ENCODE results near the gene ASCC3. TPM values are rescaled to one million over a fixed set of nuclear protein-coding genes. Genes with fewer than 3 reads are reported as not detected.
A peak's percentile ranks its signal among the peaks of the same experiment; 100 is the strongest.

Gene ASCC3
- total and polyA plus RNA-seq, 2 experiments from 2014 or later = 49.1 to 60.2 TPM

DNA sequence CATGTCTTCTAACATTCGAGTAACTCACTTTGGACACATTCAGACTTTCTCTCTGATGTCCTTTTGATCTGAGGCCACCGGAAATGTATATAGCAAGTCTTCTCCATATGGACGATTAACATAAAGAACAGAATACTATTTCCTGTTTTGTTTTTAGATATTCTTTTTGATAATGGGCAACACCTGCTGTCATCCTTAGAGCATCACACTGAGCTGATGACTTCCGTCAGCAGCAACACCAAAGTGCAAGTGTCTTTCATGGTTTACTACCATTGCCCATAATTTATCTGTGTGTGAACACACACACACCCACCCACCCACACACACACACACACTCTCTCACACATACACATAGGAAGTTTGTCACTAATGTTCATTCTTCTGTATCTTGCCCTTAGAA is 303.7 kb downstream of the ASCC3 start:
- no peak overlapping the region for H3K27ac ChIP-seq
- in situ Hi-C loops (cut with MboI) = no loop called here
- no peaks in the 10 kb centered on the region for H3K9me2 ChIP-seq (ENCODE audit: insufficient read depth)

DNA sequence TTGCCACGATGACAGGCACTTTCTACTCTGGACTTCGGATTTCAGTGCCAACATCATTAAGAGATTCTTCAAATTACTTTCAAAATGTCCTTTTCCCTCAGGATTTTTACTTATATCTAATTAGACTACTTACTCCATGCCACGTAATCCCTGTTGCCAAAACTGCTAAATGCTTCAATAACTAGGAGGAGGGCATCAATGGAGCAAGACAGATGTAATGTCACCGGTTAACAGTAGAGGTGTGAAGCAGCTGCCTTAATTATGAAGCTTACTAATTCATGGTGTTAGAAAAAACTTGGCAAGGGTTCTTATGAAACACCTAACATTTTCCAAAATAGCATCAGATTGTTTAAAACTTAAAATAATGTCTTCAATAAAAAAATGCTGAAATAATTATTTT is 305.2 kb downstream of the ASCC3 start:
- H3K27ac ChIP-seq = no peak overlapping the region
- H2AFZ ChIP-seq = no peak overlapping the region
- in situ Hi-C loops (cut with MboI) = no loop called here
- peaks cover 9% of the 10 kb centered on the region; the same call in 1 of the 2 replicates for H3K36me3 ChIP-seq (ENCODE audit: low read depth)
- no peak overlapping the region for H3K4me3 ChIP-seq
- no peak for DNase-seq
- no peaks in the 10 kb centered on the region for H3K4me1 ChIP-seq (ENCODE audit: insufficient read depth)
- H3K9ac ChIP-seq = no peak overlapping the region
- peaks cover 16% of the 10 kb centered on the region for H3F3A ChIP-seq (ENCODE audit: insufficient read depth)
- no peak overlapping the region for H3K4me2 ChIP-seq (ENCODE audit: unreplicated experiment)
- H3K9me3 ChIP-seq (ENCODE audit: low read depth) = no peaks in the 10 kb centered on the region
- no peaks in the 10 kb centered on the region for H3K27me3 ChIP-seq (replicated peaks; ENCODE audit: insufficient read depth)
- no peaks in the 10 kb centered on the region for H4K20me1 ChIP-seq (ENCODE audit: insufficient read depth)
- no peaks in the 10 kb centered on the region for H3K9me2 ChIP-seq (ENCODE audit: insufficient read depth)
- H3K79me2 ChIP-seq (ENCODE audit: insufficient read depth) = no peaks in the 10 kb centered on the region
- TF ChIP-seq EZH2 (IDR thresholded peaks at IDR 0.05; ENCODE audit: insufficient read depth, poor library complexity, severe bottlenecking) (no peak), EZH2phosphoT487 (IDR thresholded peaks at IDR 0.05; ENCODE audit: insufficient read depth, low read depth) (no peak)
- 82 to 90% methylated on average over 4 of the region's 4 CpGs for WGBS, 2 experiments (ENCODE audit: low coverage in 1 of 2, low lambda C conversion rate in 2 of 2, missing lambda C conversion rate in 2 of 2)

More for the DNA sequence above, 303.7 kb downstream of the ASCC3 start:
- peaks cover 16% of the 10 kb centered on the region for H3F3A ChIP-seq (ENCODE audit: insufficient read depth)
- no peaks in the 10 kb centered on the region for H3K79me2 ChIP-seq (ENCODE audit: insufficient read depth)
- H3K9me3 ChIP-seq (ENCODE audit: low read depth) = no peaks in the 10 kb centered on the region
- H3K4me2 ChIP-seq (ENCODE audit: unreplicated experiment) = no peak overlapping the region
- H3K36me3 ChIP-seq (ENCODE audit: low read depth) = peaks cover 5% of the 10 kb centered on the region; the same call in 1 of the 2 replicates
- no peaks in the 10 kb centered on the region for H3K27me3 ChIP-seq (replicated peaks; ENCODE audit: insufficient read depth)
- H2AFZ ChIP-seq = no peak overlapping the region
- no peak for TF ChIP-seq EZH2phosphoT487 (IDR thresholded peaks at IDR 0.05; ENCODE audit: insufficient read depth, low read depth)
- no peak for TF ChIP-seq EZH2 (IDR thresholded peaks at IDR 0.05; ENCODE audit: insufficient read depth, poor library complexity, severe bottlenecking)
- WGBS, 2 experiments (ENCODE audit: low coverage in 1 of 2, low lambda C conversion rate in 2 of 2, missing lambda C conversion rate in 2 of 2) = 63 to 70% methylated on average over 4 of the region's 4 CpGs
- no peak for DNase-seq
- no peak overlapping the region for H3K4me3 ChIP-seq
- no peaks in the 10 kb centered on the region for H4K20me1 ChIP-seq (ENCODE audit: insufficient read depth)
- H3K4me1 ChIP-seq (ENCODE audit: insufficient read depth) = no peaks in the 10 kb centered on the region
- H3K9ac ChIP-seq = no peak overlapping the region

DNA sequence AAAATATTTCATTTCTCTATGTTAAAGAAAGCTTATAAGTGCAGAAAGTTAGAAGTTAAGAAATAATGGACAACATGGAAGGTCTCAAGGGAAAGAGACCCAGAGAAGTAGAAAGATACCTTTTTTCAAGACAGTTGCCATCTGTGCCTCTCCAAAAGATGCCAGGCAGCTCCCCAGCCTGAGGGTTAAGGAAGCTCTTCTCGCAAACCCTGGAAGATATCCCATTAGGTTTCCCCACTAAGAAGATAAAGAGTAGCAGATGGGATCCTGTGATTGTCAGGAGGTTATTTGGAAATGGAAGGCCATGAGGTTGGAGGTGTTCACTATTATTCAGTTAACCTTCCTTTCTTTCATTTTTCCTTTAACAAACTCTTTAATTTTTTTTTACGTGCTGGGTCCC is 306.3 kb downstream of the ASCC3 start:
- no peak for DNase-seq
- Histone ChIP-seq H3K4me3 (no peak overlapping the region), H3K4me1 (ENCODE audit: insufficient read depth) (no peaks in the 10 kb centered on the region), H3K27ac (no peak overlapping the region), H3K4me2 (ENCODE audit: unreplicated experiment) (no peak overlapping the region), H3K79me2 (ENCODE audit: insufficient read depth) (no peaks in the 10 kb centered on the region), H3K36me3 (ENCODE audit: low read depth) (peaks cover 9% of the 10 kb centered on the region; the same call in 1 of the 2 replicates), H3K9me3 (ENCODE audit: low read depth) (no peaks in the 10 kb centered on the region), H2AFZ (no peak overlapping the region), H4K20me1 (ENCODE audit: insufficient read depth) (no peaks in the 10 kb centered on the region), H3K27me3 (replicated peaks; ENCODE audit: insufficient read depth) (no peaks in the 10 kb centered on the region), H3F3A (ENCODE audit: insufficient read depth) (peaks cover 16% of the 10 kb centered on the region), H3K9me2 (ENCODE audit: insufficient read depth) (no peaks in the 10 kb centered on the region), H3K9ac (no peak overlapping the region)
- 98 to 99% methylated on average over 2 of the region's 2 CpGs for WGBS, 2 experiments (ENCODE audit: low coverage in 1 of 2, low lambda C conversion rate in 2 of 2, missing lambda C conversion rate in 2 of 2)
- in situ Hi-C loops (cut with MboI) = no loop called here
- TF ChIP-seq EZH2phosphoT487 (IDR thresholded peaks at IDR 0.05; ENCODE audit: insufficient read depth, low read depth) = no peak
- TF ChIP-seq EZH2 (IDR thresholded peaks at IDR 0.05; ENCODE audit: insufficient read depth, poor library complexity, severe bottlenecking) = no peak

DNA sequence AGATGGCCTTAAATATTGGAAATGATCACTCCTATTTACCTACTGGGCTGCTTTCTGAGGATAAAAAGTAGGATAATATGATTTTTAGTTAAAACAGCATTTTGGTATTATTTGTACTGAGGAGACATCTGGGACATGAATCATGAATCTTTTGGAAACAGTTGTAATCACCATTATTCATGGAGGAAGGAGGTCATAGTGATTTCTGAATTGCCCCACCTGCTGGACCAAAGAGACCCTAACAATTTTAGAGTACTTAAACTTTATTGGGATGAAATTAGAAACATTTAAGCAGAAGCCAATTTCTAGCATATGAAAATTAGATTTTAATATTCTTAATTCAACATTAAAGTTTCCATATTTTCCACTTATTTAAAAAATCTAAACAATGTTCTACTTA is 308.0 kb downstream of the ASCC3 start:
- no peak overlapping the region for H3K4me2 ChIP-seq (ENCODE audit: unreplicated experiment)
- no peaks in the 10 kb centered on the region for H3K4me1 ChIP-seq (ENCODE audit: insufficient read depth)
- H3K9me2 ChIP-seq (ENCODE audit: insufficient read depth) = no peaks in the 10 kb centered on the region
- no peak overlapping the region for H3K4me3 ChIP-seq
- peaks cover 4% of the 10 kb centered on the region; the same call in 1 of the 2 replicates for H3K36me3 ChIP-seq (ENCODE audit: low read depth)
- no peaks in the 10 kb centered on the region for H3K79me2 ChIP-seq (ENCODE audit: insufficient read depth)
- peak; percentile 75 for DNase-seq
- no peaks in the 10 kb centered on the region for H4K20me1 ChIP-seq (ENCODE audit: insufficient read depth)
- H3K9me3 ChIP-seq (ENCODE audit: low read depth) = no peaks in the 10 kb centered on the region
- no peak overlapping the region for H2AFZ ChIP-seq
- H3K27ac ChIP-seq = no peak overlapping the region; the same call in 1 of the 2 replicates
- H3F3A ChIP-seq (ENCODE audit: insufficient read depth) = peaks cover 5% of the 10 kb centered on the region
- H3K27me3 ChIP-seq (replicated peaks; ENCODE audit: insufficient read depth) = no peaks in the 10 kb centered on the region
- in situ Hi-C loops (cut with MboI) = no loop called here
- TF ChIP-seq EZH2 (IDR thresholded peaks at IDR 0.05; ENCODE audit: insufficient read depth, poor library complexity, severe bottlenecking) (no peak), EZH2phosphoT487 (IDR thresholded peaks at IDR 0.05; ENCODE audit: insufficient read depth, low read depth) (no peak)
- no peak overlapping the region for H3K9ac ChIP-seq

DNA sequence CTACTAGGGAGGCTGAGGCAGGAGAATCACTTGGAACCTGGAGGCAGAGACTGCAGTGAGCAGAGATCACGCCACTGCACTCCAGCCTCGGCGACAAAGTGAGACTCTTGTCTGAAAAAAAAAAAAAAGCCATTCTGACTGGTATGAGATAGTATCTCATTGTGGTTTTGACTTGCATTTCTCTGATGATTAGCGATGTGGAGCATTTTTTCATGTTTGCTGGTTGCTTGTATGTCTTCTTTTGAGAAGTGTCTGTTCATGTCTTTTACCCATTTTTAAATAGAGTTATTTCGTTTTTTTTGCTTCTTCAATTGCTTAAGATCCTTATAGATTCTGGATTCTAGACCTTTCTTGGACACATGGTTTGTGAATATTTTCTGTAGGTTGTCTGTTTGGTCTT is 312.9 kb downstream of the ASCC3 start:
- no peak overlapping the region for H3K9ac ChIP-seq
- H3K4me1 ChIP-seq (ENCODE audit: insufficient read depth) = no peaks in the 10 kb centered on the region
- H3K36me3 ChIP-seq (ENCODE audit: low read depth) = peaks cover 4% of the 10 kb centered on the region; the same call in 1 of the 2 replicates
- in situ Hi-C loops (cut with MboI) = no loop called here
- no peaks in the 10 kb centered on the region for H3K27me3 ChIP-seq (replicated peaks; ENCODE audit: insufficient read depth)
- no peaks in the 10 kb centered on the region for H3K9me3 ChIP-seq (ENCODE audit: low read depth)
- no peak overlapping the region for H3K27ac ChIP-seq
- no peak overlapping the region for H3K4me2 ChIP-seq (ENCODE audit: unreplicated experiment)
- no peaks in the 10 kb centered on the region for H4K20me1 ChIP-seq (ENCODE audit: insufficient read depth)
- no peak overlapping the region for H2AFZ ChIP-seq
- no peaks in the 10 kb centered on the region for H3K9me2 ChIP-seq (ENCODE audit: insufficient read depth)
- 96 to 99% methylated on average over 5 of the region's 5 CpGs for WGBS, 2 experiments (ENCODE audit: low coverage in 1 of 2, low lambda C conversion rate in 2 of 2, missing lambda C conversion rate in 2 of 2)
- TF ChIP-seq EZH2 (IDR thresholded peaks at IDR 0.05; ENCODE audit: insufficient read depth, poor library complexity, severe bottlenecking) (no peak), EZH2phosphoT487 (IDR thresholded peaks at IDR 0.05; ENCODE audit: insufficient read depth, low read depth) (no peak)
- H3F3A ChIP-seq (ENCODE audit: insufficient read depth) = no peaks in the 10 kb centered on the region
- H3K4me3 ChIP-seq = no peak overlapping the region
- DNase-seq = no peak
- no peaks in the 10 kb centered on the region for H3K79me2 ChIP-seq (ENCODE audit: insufficient read depth)

All from GM23248 (cell line).